ENCODE data around the gene PLIN5.
"Not testable (repeated sequence)": the region's sequence is repeated elsewhere in the genome, so short reads cannot be mapped to it uniquely, and the experiment has no call there.

Gene PLIN5

GRCh38 chr19:4566402-4567051 lies 31.5 kb upstream of the PLIN5 start:
- no peak for DNase-seq

GRCh38 chr19:4563562-4563961 lies 28.5 kb upstream of the PLIN5 start:
- DNase-seq, result not testable (repeated sequence)

GRCh38 chr19:4562085-4562484 lies 27.1 kb upstream of the PLIN5 start:
- DNase-seq, result not testable (repeated sequence)

- DNase-seq, result no peak
Measured at GRCh38 chr19:4559569-4559968, 24.5 kb upstream of the PLIN5 start, which contains the start of gene SEMA6B. Gene SEMA6B (minus strand): TSS chr19:4559684. CDS start chr19:4558457, 1,227 bp downstream.

GRCh38 chr19:4557971-4558941 lies 23.2 kb upstream of the PLIN5 start:
- DNase-seq, result no peak

- DNase-seq, result no peak
Measured at GRCh38 chr19:4557144-4557970, 22.3 kb upstream of the PLIN5 start.

GRCh38 chr19:4556597-4557127 lies 21.6 kb upstream of the PLIN5 start:
- no peak for DNase-seq

GRCh38 chr19:4555657-4556561 lies 20.9 kb upstream of the PLIN5 start:
- no peak for DNase-seq

GRCh38 chr19:4554717-4555116 lies 19.7 kb upstream of the PLIN5 start:
- no peak for DNase-seq

GRCh38 chr19:4553775-4554174 lies 18.8 kb upstream of the PLIN5 start:
- DNase-seq, result no peak

- DNase-seq, result no peak
Measured at GRCh38 chr19:4553092-4553695, 18.2 kb upstream of the PLIN5 start.

GRCh38 chr19:4552525-4552819 lies 17.4 kb upstream of the PLIN5 start:
- no peak for DNase-seq

- DNase-seq, result no peak
Measured at GRCh38 chr19:4550479-4551050, 15.5 kb upstream of the PLIN5 start.

- no peak for DNase-seq
Measured at GRCh38 chr19:4550018-4550417, 15.0 kb upstream of the PLIN5 start.

- no peak for DNase-seq
Measured at GRCh38 chr19:4548238-4548584, 13.2 kb upstream of the PLIN5 start.

GRCh38 chr19:4547303-4548237 lies 12.5 kb upstream of the PLIN5 start:
- DNase-seq, result no peak

GRCh38 chr19:4543842-4544647 lies 9.0 kb upstream of the PLIN5 start:
- no peak for DNase-seq

- no peak for DNase-seq
Measured at GRCh38 chr19:4542896-4543841, 8.1 kb upstream of the PLIN5 start.

Measured in activated CD4-positive, alpha-beta T cell treated with anti-CD3 and anti-CD28 coated beads for 1 hour (primary cell).